HG03575 (cell line): ENCODE measurements around the gene TBC1D32.
"Not testable (repeated sequence)": the region's sequence is repeated elsewhere in the genome, so short reads cannot be mapped to it uniquely, and the experiment has no call there.

Experiments used
- ATAC-seq: cut with Tn5 transposase; IDR thresholded peaks from one replicate; pipeline ENCODE4 v1.9.1; 2021; ENCODE audit not compliant: unreplicated experiment, insufficient number of reproducible peaks, low FRiP score; ENCODE audit errors: extremely low read depth

TBC1D32 gene

DNA sequence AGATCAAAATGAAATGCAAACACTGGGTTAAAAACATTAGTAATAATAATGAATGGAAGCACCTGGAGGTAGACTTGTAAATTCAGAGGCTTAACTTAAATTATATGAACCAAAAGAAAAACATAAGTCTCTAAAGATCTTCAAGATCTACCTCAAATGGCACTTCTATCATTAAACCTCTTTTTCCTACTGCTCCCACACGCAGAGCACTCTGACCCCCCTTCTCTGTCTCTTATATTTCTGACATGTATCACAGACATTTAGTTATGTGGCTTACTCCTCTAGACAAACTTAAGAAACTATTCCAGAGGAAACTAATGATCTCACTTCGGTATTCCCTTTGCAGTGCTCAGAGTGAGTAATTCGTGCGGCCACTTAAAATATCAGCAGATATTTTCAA lies 1.1 kb downstream of the TBC1D32 start:
- ATAC-seq: no peak

DNA sequence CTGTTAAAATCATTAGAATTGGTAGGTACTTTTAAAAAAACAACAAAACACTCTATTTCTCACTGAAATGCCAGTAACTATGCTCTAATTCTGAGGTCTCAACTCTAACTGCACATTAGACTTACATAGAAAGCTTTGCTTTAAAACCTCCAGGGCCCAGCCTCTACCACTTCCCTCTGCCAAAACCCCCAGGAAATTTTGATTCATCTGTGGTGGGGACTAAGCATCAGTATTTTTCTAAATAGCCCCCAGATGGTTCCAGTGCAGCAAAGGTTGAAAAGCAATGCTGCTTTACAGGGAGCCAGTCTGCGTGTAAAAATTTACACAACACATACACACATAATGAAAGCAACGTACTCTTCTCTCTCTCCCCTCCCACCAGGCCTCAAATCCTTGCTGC lies 3.8 kb downstream of the TBC1D32 start:
- ATAC-seq: no peak

DNA sequence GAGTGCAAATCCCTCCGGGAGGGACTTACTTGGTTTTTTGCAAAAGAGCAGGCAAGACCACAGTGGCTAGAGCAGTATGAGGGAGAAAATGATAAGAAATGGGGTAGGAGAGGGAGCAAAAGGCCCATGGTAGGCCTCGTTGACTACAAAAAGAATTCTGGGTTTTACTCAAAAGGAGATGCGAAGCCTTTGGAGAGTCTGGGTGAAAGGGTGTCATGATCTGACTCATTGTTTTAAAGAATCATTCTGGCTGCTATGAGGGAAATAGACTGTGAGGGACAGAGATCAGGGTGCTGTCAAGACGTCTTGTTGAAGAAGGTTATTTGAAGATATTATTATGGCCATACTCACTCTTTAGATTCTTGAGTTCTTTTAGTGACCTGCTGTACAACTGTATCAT lies 13.0 kb downstream of the TBC1D32 start:
- ATAC-seq: no peak

DNA sequence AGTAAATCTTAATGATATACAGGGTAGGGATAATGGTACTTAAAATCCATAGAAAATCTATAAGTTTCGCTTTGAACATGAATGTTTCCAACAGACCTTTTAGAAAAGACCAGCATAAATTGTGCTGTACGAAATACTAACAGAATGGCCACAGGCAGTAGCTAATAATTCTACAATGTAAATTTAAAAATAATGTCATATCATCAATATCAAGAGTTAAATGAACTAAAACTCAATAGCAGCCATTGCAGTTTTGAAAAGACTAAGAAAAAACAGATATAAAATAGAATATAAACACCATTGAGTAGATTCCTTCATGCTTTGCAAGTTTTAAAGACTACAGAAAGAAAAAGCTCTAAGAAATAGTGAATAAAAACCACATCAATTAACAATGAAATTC lies 14.7 kb downstream of the TBC1D32 start:
- no peak for ATAC-seq

DNA sequence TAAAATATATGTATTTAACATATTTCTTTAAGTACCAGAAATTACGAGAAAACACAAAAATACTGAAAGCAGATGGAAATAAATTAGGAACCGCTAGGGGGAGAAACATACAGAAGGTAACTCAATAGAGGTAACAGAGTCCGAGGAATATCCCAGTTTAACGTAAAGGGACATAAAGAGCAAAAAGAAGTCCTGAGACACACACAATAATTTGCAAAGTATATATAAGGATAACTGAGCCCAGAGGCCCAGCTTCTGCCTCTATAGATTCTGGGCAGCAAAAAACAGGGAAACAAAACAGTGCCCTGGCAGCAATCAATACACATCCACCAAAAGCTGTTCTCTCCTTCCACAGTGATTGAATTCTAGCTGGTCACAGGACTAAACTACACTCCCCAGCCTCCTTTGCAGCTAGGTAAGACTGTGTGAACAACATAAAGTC lies 15.1 kb downstream of the TBC1D32 start:
- no peak for ATAC-seq

DNA sequence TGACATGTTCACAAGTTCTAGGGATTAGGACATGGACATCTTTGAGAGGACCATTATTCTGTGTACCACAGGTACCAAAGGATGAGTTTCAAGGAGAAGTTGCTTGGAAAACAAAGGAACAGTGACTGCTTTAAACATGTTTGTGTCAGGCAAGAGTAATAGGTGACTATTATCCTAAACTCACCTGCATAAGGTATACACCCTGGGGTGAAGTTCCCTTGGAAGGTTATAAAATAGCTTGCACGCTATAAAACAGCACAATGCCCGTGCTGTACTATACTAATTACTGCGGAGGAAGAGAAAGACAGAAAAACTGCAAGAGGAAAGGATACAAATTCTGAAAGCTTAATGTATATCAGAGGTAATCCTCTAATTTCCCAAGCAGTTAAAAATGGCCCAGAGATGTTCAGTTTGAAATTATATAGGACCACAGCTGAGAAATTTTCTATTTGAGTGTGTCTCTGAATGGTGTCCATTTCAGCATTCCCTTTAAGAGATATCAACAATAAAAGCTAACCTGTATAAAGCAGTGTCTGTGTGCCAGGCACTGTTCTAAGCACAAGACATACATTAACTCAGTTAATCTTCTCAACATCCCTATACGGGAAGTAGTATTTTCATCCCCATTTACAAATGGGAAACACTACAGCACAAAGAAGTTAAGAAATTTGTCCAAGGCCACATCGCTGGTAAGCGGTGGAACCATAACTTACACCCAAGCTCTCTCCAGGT lies 19.7 kb downstream of the TBC1D32 start:
- ATAC-seq: no peak

DNA sequence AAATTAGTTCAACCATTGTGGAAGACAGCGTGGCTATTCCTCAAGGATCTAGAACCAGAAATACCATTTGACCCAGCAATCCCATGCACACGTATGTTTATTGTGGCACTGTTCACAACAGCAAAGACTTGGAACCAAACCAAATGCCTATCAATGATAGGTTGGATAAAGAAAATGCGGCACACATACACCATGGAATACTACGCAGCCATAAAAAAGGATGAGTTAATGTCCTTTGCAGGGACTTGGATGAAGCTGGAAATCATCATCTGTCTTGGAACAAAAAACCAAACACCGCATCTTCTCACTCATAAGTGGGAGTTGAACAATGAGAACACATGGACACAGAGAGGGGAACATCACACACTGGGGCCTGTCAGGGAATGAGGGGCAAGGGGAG lies 22.5 kb downstream of the TBC1D32 start:
- ATAC-seq: not testable (repeated sequence)

DNA sequence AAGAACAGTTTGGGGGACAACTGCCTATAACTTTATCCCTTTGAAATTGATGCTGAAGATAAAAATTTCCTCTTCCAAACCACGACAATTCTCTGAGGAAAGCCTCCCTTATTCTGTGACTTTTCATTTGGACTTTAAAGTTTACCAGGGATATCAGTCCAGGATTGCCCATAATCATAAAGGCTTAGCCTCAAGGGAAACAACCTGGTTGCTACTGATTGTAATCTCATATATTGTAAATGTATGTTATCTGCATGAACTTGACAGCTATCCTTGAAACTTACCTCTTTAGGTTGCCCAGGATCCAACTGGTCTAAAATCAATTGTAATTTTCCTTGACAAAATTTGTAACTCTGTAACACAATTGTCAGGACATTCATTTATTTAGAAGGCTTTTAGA lies 23.8 kb downstream of the TBC1D32 start:
- no peak for ATAC-seq

DNA sequence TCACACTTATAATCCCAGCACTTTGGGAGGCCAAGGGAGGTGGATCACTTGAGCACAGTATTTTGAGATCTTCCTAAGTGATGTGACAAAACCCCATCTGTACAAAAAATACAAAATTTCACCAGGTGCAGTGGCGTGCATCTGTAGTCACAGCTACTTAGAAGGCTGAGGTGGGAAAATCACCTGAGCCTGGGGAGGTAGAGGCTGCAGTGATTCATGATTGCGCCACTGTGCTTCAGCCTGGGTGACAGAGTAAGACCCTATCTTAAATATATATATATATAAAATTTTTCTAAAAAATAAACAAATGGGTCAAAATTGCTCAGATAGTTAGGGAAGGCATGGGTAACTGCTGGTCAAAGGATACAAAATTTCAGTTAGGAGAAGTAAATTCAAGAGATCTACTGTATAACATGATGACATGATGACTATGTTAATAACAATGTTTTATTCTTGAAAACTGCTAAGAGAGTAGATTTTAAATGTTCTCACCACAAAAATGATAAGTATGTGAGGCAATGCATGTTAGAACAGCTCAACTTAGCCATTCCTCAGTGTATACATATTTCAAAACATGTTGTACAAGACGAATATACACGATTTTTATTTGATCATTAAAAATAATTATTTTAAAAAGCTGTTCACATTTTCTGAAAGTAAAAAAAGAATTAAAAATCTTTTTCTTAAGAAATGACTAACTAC lies 24.4 kb downstream of the TBC1D32 start:
- no peak for ATAC-seq

DNA sequence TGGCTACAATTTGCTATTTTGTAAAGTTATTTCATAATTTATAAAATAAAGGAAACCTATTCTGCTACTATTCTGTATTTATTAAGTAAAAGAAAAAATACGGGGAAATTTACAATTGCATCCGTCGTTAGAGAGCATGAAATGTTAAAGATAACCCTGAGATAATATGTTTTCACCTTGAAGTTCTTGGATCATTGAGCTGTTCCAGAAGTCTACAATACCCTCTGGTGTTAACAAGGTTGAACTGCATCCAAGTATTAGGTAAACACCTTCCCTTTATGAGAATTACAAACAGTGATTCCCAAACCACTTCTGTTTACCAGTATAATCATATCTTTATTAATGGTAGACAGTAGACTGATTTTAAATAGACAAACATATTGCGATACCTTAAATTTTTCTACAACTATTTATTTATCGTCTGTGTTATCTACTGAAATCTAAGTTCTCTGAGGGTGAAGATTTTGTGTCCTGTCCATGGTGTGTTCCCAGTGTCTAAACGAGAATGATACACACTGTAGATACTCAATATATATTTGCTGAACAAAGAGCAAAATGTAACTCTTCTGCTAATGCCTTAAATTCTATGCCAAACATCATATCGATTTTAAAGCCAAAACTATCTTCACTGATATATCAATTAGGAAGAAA lies 28.2 kb downstream of the TBC1D32 start:
- no peak for ATAC-seq

DNA sequence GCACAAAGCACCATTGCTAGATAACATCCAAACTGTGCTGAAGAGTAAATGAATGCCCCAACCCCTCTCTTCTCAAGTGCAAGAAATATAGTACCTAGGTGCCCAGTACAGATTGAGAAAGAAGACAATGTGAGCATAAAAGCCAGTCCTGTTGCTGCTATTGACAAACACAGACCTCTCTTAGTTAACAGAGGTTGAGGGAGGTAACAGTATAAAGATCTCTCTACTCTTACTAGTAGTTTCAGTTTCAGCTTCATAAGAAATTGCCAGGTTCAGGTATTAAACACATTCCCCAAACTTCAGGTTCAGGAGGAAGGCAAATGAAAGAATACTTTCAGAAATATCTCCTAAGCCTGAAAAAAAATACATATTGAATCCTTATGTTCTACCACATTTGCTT lies 31.4 kb downstream of the TBC1D32 start:
- no peak for ATAC-seq

DNA sequence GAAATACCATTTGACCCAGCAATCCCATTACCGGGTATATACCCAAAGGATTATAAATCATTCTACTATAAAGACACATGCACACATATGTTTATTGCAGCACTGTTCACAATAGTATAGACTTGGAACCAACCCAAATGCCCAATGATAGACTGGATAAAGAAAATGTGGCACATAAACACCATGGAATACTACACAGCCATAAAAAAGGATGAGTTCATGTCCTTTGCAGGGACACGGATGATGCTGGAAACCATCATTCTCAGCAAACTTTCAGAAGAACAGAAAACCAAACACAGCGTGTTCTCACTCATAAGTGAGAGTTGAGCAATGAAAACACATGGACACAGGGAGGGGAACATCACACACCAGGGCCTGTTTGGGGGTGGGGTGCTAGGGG lies 33.1 kb downstream of the TBC1D32 start:
- ATAC-seq: not testable (repeated sequence)

DNA sequence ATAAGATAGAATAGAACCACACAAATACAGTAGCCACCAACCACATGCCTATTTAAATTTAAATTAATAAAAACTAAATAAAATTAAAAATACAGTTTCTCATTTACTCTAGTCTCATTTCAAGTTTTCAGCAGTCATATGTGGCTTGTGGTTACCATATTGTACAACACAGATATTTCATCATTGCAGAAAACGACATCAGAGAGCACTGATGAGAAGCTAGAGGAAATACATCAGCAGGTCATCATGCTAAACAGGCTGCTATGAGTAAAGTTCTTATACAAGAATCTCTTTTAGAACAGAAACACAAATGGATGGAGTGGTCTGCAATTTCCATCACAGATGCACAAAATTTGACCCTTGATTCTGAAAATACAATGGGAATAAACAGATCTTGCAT lies 36.6 kb downstream of the TBC1D32 start:
- no peak for ATAC-seq

DNA sequence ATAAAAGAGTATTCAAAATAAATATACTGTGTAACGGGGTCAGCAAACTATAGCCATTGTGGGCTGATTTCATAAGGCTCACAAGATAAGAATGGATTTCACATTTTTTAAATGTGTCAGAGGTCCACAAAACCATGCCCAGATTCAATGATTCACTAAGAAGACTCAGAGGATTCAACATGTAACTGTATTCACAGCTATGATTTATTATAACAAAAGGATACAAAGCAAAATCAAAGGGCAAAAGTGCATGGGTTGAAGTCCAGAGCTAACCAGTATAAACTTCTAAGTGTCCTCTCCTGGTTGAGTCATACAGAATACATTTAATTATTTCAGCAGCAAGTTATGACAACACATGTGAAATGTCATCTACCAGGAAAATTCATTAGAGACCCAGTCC lies 49.2 kb downstream of the TBC1D32 start:
- no peak for ATAC-seq

DNA sequence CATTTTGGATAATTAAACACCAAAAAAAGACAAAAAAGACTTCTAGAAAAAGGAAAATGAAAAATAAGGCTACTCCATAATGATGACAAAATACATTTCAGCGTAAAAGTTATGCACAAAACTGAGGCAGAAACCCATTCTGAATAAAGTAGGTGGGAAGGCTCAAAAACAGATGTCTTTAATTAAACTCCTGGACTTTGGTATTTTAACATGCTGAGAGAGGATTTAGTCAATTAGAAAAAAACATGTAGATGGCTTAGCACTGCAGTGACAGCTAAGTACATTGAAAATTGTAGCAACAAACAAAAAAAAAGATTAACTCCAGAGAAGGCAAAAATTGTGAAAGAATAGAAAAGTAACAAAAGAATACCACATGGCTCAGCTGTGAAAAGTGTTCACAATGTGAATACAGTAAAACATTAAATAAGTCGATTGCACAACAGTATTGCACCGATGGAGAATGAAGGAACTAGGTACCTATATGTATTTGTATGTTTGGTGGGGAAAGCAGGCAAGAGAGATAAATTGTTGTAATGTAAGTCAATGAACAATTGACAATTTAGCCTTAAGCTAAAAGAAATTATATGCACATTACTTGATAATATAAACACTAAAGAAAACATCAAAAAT lies 59.5 kb downstream of the TBC1D32 start:
- ATAC-seq: no peak

DNA sequence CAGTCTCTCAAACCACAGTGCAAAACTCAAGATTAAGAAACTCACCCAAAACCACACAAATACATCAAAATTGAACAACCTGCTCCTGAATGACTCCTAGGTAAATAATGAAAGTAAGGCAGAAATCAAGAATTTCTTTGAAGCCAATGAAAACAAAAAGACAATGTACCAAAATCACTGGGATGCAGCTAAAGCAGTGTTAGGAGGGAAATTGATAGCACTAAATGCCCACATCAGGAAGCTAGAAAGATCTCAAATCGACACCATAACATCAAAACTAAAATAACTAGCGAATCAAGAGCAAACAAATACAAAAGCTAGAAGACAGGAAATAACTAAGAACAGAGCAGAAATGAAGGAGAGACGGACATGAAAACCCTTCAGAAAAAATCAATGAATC lies 70.5 kb downstream of the TBC1D32 start:
- ATAC-seq: no peak

DNA sequence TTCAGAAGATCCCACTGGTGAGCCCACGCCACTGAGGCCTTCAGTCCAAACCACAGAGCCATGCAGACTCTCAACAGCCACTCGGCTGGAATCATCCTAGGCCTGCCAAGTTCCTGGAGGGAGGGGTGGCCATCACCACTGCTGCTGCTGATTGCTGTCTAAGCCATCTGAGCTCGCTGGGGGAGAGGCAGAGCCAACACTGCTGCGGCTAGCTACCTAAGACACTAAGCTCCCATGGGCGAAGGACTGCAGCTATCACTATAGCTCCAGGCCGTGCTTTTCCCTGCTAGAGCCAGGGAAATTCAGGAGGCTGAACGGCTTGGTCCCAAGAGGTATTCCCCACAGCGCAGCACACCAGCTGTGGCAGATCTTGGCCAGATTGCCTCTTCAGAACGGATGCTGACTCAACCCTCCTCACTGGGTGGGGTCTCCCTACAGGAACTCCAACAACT lies 73.6 kb downstream of the TBC1D32 start:
- no peak for ATAC-seq

DNA sequence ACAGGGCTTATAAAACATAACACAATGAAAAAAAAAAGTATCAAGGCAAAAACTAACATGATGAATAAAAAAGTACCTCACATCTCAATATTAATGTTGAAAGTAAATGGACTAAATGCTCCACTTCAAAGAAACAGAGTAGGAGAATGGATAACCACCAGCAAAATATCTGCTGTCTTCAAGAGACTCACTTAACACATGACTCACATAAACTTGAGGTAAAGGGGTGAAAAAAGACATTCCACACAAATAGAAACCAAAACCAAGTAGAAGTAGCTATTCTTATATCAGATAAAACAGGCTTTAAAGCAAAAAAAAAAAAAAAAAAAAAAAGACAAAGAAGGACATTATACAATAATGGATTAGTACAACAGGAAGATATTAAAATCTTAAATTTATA lies 86.9 kb downstream of the TBC1D32 start:
- no peak for ATAC-seq

DNA sequence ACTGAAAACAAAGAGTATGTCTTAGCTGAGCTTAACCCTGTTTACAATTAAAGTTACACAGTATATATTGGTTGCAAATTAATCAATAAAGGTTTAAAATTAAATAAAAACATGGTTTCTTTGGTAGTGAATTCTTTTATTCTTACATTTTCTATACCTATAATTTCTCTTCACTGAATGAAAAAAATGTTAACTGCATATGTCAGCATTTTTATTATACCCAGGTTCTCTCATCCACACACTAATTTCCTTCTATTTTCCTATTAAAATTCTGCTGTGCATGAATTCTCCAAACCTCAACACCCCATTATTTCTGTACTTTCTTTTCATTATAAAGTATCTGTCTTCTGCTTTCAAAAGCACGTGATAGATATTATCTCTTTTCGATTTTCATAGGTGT lies 91.9 kb downstream of the TBC1D32 start:
- no peak for ATAC-seq

DNA sequence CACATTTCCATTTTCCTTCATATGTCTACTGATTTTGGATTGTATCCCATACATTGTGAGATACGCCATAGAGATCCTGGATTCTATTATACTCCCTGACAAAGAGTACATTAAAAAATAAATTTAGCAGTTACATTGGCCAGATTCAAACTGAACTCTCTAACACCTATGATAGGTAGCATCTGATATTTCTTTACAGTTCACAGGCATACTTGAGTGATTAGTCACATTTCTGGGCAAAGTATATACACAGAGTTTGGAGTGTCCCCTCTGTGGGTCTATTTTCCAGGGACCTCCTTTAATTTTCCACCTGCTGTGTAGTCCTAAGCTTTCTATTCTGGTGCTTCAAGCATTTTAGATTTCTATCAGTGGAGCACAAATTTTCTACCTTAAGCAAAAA lies 96.4 kb downstream of the TBC1D32 start:
- no peak for ATAC-seq
